ENCODE results near the gene KANSL1L.
"Not testable (repeated sequence)": the region's sequence is repeated elsewhere in the genome, so short reads cannot be mapped to it uniquely, and the experiment has no call there.

Gene KANSL1L, protein sequence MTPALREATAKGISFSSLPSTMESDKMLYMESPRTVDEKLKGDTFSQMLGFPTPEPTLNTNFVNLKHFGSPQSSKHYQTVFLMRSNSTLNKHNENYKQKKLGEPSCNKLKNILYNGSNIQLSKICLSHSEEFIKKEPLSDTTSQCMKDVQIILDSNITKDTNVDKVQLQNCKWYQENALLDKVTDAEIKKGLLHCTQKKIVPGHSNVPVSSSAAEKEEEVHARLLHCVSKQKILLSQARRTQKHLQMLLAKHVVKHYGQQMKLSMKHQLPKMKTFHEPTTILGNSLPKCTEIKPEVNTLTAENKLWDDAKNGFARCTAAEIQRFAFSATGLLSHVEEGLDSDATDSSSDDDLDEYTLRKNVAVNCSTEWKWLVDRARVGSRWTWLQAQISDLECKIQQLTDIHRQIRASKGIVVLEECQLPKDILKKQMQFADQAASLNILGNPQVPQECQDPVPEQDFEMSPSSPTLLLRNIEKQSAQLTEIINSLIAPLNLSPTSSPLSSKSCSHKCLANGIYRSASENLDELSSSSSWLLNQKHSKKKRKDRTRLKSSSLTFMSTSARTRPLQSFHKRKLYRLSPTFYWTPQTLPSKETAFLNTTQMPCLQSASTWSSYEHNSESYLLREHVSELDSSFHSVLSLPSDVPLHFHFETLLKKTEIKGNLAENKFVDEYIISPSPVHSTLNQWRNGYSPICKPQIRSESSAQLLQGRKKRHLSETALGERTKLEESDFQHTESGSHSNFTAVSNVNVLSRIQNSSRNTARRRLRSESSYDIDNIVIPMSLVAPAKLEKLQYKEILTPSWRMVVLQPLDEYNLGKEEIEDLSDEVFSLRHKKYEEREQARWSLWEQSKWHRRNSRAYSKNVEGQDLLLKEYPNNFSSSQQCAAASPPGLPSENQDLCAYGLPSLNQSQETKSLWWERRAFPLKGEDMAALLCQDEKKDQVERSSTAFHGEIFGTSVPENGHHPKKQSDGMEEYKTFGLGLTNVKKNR

DNA sequence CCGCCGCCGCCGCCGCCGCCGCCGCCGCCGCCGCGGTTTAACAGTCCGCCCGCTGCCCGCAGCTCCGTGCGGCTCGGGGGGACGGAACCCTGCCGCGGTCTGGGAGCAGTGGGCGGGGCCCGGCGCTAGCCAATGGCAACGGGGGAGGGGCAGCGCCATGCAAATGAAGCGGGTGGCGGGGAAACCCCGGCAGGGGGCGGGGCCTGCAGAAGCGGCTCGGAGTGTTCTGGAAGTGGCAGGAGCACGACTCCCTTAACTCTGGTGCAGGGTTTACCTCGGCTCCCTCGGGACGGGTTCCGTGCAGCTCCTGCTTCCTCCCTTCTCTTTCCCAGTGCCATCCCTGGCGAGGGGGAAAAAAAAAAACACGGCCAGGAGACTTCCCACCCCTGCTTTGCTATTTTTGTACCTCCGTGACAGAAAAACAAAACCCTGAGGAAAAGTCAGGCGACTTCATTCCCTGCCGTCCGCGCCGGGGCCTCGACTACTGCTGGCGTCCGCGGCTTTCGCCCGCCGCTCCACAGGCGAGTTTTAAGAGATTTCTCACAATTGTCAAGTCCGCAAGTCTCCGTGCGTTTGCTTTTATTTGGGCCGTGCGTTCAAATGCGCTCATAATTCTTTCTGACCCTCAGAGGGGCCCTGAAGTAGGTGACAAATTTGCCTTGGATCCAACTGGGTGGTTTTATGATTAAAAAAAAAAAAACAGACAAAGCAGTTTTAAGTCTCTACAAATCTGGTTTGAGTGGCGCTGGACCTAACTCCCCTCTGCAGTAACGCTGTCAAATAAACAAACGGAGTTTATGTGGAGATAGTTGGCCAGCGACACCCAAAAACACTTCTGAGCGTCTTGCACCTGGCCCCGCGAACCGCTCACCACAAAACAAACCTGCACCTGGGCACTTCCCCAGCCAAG is at the start of gene KANSL1L:
TSS of gene KANSL1L (minus strand) at position 101 of the 910 bp plus-strand sequence. CDS start 16,827 bp downstream, outside the sequence.
- DNase-seq (ENCODE audit: low spot score) = peak; percentile 96

DNA sequence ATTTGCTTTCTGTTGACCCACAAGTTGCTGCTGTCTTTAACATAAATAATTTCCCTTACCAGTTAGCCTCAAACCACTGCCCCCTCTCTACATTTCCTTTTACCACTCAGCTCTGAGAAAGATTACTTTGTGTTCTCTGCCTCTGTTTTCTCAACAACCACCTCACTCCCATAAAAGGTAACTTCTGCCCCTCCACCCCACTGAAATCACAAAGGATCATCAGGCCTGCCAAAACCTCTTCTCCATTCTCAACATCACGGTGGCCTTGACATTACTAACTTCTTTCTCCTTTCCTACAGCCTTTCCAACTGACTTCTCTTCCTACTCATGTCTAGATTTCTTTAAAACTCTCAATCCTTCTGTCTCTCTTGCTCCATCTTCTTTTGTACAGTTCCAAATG is 43.9 kb upstream of the KANSL1L start:
- DNase-seq (ENCODE audit: low spot score) = no peak

DNA sequence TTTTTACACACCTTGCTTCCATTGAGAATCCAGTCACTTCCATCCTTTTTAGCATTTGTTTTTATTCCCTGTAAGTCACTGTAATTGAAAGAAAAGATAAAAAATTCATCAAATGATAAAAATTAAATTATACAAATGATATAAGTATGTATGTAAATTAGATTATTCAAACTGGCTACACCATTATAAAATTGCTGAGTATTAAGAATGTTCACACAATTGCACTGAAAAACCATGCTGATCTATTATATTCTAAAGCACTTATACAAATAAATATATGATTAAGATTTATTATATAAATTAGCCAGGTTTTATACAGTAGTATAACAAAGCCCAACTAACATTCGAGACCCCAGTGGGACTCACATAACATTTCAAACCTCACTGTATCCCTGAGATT is 39.0 kb upstream of the KANSL1L start:
- DNase-seq (ENCODE audit: low spot score) = no peak

DNA sequence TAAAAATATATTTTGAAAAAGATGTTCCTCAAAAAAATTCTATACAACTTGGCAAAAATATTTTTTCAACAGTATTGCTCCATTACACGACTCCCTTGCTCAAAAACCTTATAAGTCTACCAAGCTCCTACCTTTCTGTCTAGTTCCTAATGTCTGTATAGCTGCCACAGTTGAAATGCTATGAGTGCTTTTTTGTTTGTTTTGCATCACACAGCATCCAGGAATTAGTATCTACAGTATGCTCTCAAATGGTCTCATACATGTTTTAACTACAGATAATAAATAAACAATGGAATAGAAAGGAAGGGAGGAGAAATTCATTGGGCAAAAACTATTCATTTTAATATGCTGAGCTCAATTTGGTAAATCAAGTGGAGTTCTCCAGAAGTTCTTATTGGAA is 36.7 kb upstream of the KANSL1L start:
- DNase-seq (ENCODE audit: low spot score) = no peak

DNA sequence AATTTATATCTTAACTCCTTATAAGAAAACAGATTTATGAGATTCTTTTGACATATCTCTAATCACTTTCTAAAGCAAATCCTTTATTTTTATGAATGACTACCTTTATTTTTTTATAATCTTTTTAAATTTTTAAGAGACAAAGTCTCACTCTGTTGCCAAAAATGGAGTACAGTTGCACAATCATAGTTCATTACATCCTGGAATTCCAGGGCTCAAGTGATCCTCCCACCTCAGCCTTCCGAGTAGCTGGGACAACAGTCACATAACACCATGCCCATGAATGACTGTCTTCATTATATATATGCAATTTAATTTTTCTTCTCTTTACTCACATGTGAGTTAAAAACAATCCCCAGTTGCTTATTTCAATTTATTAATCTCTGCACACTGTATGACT is 32.3 kb upstream of the KANSL1L start:
- DNase-seq (ENCODE audit: low spot score) = no peak

DNA sequence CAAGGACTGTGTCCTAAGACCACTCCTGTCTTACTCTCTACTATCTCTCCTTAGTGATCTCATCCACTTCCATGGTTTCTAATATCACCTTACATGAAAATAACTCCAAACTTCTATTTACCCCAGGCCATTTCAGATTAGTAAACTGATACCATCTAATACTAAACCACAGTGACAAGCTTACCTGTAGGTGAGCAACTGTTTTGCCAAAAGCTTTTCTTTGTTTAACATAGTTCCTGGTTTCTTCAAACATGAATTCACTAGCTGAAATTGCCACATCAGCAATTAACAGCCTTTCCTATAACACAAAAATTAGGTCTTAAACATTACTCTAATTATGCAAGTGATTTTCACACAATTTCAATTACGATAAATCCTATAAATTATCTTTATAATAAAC is 31.9 kb upstream of the KANSL1L start:
- no peak for DNase-seq (ENCODE audit: low spot score)

DNA sequence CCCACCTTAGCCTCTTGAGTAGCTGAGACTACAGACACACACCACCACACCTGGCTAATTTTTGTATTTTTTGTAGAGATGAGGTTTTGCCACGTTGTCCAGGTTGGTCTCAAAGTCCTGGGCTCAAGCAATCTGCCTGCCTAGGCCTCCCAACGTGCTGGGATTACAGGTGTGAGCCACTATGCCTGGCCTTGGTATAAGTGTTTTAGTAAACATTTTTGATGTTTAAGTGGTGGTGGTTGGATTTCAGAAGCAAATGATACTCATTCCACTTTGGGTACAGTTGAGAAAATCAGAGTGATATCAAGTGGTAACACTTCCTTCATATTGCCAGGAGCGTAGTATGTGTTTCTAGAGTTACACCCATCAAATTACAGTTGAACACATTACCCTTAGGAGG is 28.6 kb upstream of the KANSL1L start:
- DNase-seq (ENCODE audit: low spot score) = no peak

DNA sequence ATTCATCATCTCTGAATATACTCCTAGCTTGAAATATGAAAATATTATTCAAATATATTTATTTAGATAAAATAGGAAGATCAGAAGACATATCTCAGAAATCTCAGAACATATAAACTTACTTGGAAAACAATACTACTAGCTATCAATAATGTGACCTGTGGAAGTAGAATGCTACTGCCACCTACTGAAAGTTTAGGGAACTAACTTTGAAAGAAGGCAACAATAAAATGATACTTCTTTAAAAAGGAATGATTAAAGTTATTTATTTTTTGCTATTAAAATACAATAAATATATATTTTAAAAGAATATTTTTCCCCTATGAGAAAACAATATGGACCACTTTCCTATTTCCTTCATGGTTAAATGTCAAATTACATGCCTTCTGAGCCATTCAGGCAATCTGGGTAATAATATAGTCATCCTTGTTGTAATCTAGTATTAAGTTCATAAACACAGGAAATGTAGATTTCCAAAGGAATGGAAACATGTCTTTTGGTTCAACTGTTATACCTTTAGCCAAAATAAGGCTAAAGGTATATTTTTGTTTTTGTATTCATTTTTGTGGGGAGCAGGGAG is 28.1 kb upstream of the KANSL1L start:
- DNase-seq (ENCODE audit: low spot score) = peak; percentile 17

DNA sequence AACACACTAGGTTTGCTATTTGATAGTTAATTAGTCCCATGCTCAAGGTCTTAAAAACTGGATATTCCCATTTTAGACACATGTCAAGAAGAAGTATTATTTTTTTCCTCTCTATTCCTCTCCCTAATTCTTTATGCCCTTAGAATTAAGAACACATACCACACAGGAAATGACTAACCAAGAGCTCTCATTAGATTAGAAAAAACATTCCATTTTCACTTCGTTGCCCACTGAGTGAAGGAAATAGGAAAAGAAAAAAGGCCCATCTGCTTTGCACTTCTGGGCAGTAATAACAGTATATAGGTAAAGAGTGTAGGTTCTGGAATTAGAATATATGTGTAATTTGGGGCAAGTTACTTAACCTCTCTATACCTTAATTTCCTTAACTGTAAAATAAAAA is 27.1 kb upstream of the KANSL1L start:
- no peak for DNase-seq (ENCODE audit: low spot score)

DNA sequence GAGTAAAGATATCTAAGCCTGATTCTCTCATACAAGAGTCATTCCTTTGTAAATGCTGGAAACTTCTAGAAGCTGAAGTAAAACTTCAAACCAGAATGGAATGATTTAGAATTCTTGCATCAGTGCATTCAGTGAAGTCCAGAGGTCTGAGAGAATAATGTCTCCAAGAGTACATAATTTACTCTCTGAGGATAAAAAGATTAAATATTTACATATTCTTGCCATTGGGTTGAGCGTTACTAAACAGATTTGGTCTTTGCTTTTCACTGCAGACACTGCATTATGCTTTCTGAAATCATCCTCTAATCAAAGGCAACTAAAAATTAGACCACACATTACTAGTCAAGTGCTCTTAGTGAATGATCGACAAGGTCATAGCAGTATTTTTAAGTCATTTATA is 26.5 kb upstream of the KANSL1L start:
- no peak for DNase-seq (ENCODE audit: low spot score)

DNA sequence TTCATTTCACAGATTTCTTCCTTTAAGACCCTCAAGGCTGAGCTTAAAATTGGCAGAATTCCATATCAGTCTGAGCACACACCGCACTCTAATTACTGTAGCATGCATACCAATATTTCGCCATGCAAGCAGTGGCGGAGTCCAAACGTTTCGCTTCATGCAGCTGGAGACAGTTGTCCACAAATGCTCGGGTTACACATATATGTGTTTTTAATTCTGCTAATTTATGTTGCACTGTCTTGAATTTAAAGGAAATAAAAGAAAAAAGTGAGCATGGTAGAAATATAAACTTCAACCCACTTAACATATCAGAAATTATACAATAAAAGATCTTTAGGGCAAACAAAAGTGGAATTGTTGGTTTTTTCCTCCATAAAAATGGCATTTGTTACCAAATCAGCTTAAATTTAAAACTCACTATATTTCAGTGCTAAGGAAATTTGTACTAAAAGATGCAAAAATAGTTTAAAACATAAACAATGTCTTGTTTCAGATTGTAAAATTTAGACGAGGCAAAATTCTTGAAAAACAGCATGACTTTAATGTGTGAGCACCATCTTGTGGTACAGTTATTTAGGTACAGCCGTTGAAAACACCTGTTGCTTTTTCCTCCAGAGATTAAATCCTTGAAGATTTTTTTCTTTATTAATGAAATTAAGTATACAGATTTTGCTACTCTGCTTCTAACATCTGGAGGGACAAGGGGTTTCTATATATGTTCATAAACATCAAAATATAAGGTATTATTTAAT is 24.1 kb upstream of the KANSL1L start:
- peak; percentile 30 for DNase-seq (ENCODE audit: low spot score)

DNA sequence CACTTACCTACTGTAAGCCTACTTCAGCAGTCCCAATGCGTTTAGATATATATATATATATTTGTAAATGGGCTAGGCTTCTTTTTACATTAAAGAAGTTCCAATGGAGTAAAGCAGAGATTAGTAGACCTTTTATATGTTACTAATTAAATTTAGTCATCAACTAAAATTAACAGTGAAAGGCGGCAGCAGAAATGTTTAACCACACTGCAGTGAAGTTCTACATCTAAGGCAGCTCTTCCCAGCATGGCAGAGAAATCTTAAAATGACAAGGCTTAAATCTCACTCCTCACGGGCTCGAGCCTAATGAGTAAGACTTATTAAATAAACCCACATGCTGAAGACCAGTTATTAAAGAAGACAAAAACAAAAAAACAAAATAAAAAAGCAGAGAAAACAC is 19.1 kb upstream of the KANSL1L start:
- DNase-seq (ENCODE audit: low spot score) = no peak

DNA sequence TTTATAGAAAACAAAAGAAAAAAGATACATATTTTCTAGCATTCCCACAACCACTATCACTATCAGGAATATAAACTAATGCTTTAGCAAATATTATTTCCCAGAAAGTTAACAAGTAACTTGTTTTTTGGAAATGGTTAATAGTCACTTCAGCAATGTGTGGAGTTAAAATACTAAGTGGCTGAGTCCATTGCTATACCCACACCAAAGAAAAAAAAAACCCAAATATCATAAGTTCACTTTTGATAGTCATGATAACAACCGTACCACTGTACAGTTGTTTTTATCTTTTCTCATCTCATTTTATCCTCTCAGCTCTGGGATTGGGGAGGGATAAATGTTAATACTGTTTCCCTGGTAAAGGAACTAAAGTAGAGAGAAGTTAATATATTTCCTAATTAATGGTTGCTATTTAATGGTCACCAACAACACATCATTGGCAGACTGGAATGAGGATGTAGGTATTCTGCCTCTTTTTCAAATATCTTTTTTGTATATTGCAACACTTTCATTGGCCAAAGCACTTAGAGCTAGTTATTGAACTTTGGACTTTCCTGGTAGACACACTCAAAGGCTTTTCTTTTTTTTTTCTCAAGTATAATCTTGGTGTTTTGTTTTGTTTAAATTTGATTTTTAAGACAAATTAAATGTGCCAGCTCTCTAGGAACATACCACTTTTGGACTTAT is 18.4 kb upstream of the KANSL1L start:
- DNase-seq (ENCODE audit: low spot score) = no peak

DNA sequence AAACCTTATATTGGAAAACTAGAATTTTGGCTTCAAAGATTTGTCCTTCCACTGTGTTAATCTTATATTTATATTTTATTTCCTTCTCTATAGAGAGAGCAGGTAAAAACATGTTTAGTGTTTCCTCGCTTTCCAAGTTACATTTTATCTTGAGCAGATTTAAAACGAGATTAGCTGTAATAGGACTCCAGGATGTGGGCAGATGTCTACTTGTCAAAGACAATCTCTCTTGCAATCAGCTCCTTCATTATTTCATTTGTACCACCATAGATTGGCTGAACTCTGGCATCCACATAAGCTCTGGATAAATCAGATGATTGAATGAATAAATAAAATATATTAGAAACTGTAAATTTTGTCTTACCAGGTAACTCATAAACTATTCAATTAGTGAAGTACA is 17.5 kb upstream of the KANSL1L start:
- no peak for DNase-seq (ENCODE audit: low spot score)

DNA sequence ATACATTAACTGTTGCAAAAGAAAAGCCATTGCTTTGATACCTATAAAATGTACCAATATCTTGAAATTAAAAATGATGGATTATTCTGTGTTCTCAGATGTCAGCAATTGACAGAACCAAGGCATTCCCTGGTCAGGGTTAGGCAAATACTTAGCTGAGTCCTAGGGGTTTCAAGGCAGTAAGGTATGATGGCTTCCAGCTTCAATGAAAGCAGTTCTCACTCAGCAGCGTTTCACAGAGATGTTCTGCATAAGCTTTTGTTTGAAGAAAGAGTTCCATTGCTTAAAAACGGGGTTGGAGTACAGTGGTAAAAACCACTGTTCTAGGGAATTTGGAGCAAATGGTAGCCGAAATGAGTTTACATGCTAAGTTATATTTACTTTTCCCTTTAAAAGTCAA is 17.0 kb upstream of the KANSL1L start:
- DNase-seq (ENCODE audit: low spot score) = no peak

DNA sequence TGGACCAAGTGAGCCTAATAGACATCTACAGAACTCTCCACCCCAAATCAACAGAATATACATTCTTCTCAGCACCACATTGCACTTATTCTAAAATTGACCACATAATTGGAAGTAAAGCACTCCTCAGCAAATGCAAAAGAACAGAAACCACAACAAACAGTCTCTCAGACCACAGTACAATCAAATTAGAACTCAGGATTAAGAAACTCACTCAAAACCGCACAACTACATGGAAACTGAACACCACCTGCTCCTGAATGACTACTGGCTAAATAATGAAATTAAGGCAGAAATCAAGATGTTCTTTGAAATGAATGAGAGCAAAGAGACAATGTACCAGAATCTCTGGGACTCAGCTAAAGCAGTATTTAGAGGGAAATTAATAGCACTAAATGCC is 12.7 kb upstream of the KANSL1L start:
- not testable (repeated sequence) for DNase-seq (ENCODE audit: low spot score)

DNA sequence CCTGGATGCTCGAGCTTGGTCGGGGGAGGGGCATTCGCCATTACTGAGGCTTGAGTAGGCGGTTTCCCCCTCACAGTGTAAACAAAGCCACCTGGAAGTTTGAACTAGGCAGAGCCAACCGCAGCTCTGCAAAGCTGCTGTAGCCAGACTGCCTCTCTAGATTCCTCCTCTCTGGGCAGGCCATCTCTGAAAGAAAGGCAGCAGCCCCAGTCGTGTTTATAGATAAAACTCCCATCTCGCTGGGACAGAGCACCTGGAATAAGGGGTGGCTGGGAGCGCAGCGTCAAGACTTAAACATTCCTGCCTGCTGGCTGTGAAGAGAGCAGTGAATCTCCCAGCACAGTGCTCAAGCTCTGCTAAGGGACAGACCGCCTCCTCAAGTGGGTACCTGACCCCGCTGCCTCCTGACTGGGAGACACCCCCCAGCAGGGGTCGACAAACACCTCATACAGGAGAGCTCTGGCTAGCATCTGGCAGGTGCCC is 10.4 kb upstream of the KANSL1L start:
- DNase-seq (ENCODE audit: low spot score) = not testable (repeated sequence)

DNA sequence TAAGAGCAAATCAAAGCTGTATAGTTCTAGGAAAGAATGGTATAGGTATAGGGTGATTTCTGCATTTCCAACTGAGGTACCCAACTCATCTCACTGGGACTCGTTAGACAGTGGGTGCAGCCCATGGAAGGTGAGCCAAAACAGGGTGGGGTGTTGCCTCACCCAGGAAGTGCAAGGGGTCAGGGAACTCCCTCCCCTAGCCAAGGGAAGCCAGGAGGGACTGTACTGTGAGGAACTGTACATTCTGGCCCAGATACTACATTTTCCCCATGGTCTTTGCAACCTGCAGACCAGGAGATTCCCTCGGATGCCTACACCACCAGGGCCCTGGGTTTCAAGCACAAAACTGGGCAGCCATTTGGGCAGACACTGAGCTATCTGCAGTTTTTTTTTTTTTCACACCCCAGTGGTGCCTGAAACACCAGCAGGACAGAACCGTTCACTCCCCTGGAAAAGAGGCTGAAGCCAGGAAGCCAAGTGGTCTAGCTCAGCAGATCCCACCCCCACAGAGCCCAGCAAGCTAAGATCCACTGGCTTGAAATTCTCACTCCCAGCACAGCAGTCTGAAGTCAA is 9.9 kb upstream of the KANSL1L start:
- DNase-seq (ENCODE audit: low spot score) = not testable (repeated sequence)

DNA sequence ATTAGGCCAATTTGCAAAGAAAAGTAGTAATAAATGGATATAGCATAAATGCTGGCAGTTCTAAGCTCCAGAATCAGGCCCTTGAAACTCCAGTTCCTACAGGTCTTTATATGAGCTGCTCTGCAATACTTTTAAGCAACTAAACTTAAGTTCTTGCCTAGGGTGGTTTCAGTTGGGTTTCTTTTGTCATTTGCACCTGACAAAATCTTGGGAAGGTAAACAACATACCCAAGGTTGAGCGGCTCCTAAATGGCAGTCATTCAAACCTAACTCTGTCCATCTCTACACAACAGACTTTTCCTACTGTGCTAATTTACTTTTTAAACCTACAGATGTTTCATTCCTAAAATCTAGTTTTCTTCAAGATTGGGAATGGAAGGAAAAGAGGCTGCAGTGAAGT is 9.3 kb upstream of the KANSL1L start:
- DNase-seq (ENCODE audit: low spot score) = no peak

Measured in AG08396 (cell line).